Calu3 (cell line): Measurements from ENCODE around the gene POLR1H. TPM values are rescaled to one million over a fixed set of nuclear protein-coding genes. Genes with fewer than 3 reads are reported as not detected.

ENCODE experiments used
- BruUV-seq: library from RNA; stranded (reverse); fragments of 400-500 nt; replicated peaks from 2 replicates; lab custom pipeline; 2021; lab: Mats Ljungman, UMichigan
- CTCF ChIA-PET: fragments of 300-600 bp; sonication (Branson Sonifier 250); formaldehyde crosslinking; loops from one replicate; lab custom pipeline; 2022; ENCODE audit warnings: antibody characterized with exemption; lab: Charles Lee
- DNase-seq: peaks from one replicate; pipeline ENCODE4 v3.0.0; 2022
- H3K27ac Mint-ChIP-seq: one replicate; pipeline ENCODE4 v1.8.0; 2022; ENCODE audit warnings: mixed read lengths; ENCODE audit not compliant: unreplicated experiment
- H3K27me3 Mint-ChIP-seq: one replicate; pipeline ENCODE4 v1.8.0; 2022; ENCODE audit warnings: mixed read lengths; ENCODE audit not compliant: unreplicated experiment
- H3K36me3 Mint-ChIP-seq: one replicate; pipeline ENCODE4 v1.8.0; 2022; ENCODE audit warnings: mild to moderate bottlenecking, moderate library complexity, mixed read lengths; ENCODE audit not compliant: insufficient read depth, unreplicated experiment
- H3K4me1 Mint-ChIP-seq: one replicate; pipeline ENCODE4 v1.8.0; 2022; ENCODE audit warnings: mild to moderate bottlenecking, low read depth, mixed read lengths; ENCODE audit not compliant: unreplicated experiment
- H3K4me3 Mint-ChIP-seq: one replicate; pipeline ENCODE4 v1.8.0; 2022; ENCODE audit warnings: mild to moderate bottlenecking, low read depth, moderate library complexity, mixed read lengths; ENCODE audit not compliant: unreplicated experiment
- H3K9me3 Mint-ChIP-seq: one replicate; pipeline ENCODE4 v1.8.0; 2022; ENCODE audit warnings: low read depth, mixed read lengths; ENCODE audit not compliant: unreplicated experiment
- CTCF ChIP-seq: fragments of 200-600 bp; IDR thresholded peaks from one replicate; pipeline ENCODE4 v1.8.0; 2022; ENCODE audit warnings: antibody characterized with exemption; ENCODE audit not compliant: unreplicated experiment
- intact Hi-C: fragments of 100-400 bp; cut with micrococcal nuclease; formaldehyde crosslinking; loops from one replicate; pipeline ENCODE4 v1.10.0; 2022; ENCODE audit not compliant: unreplicated experiment
- total RNA-seq: library from RNA; stranded (reverse); gene quantifications from 2 replicates; pipeline ENCODE4 v1.2.3, GENCODE V29; 2022

The POLR1H gene
- total RNA-seq, 1 experiment from 2014 or later, result 25.2 TPM

GRCh38 chr6:30035784-30036183 lies 25.3 kb upstream of the POLR1H start:
- CTCF ChIA-PET, result no interaction called here
- H3K4me3 Mint-ChIP-seq, result no peak overlapping the region
- no peaks in the 10 kb centered on the region for H3K9me3 Mint-ChIP-seq
- H3K4me1 Mint-ChIP-seq, result no peaks in the 10 kb centered on the region
- TF ChIP-seq CTCF, result no peak
- H3K27ac Mint-ChIP-seq, result no peak overlapping the region
- intact Hi-C loops, result loop anchor here (5.0 kb wide), 1 partner anchor 137 kb away; no protein-coding TSS in a partner anchor
- DNase-seq, result no peak
- H3K27me3 Mint-ChIP-seq, result no peaks in the 10 kb centered on the region
- H3K36me3 Mint-ChIP-seq, result no peaks in the 10 kb centered on the region
- no TSS peak for BruUV-seq

DNA sequence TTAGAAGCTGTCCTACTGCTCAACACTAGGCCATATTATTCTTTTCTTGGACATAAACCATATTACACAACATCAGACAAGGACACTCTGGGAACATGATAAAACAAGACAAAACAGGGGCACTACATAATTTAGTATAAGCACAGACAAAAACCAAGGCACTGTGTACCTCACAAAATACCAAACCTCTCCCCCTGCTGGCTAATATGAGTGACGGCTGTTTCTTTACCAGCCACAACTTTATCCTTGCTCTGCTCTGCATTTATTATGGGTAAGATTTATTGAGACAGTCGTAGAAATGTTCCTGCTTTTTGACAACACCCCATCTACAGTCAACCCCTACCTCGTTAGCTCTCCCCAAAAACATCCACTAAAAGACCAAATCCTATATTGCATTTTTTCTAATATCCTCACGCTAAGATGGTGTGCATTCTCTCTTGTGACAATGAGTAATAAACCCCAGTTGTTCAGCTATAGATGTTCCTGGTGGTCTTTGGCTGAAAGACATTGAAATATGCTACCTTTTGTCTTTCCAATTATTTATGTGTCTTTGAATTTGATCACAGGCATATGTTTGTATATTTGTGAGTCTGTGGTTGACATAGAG lies 23.8 kb upstream of the POLR1H start:
- intact Hi-C loops, result loop anchor here (5.0 kb wide), 1 partner anchor 135 kb away; no protein-coding TSS in a partner anchor
- no peaks in the 10 kb centered on the region for H3K4me1 Mint-ChIP-seq
- H3K27ac Mint-ChIP-seq, result no peak overlapping the region
- no peaks in the 10 kb centered on the region for H3K36me3 Mint-ChIP-seq
- no TSS peak for BruUV-seq
- TF ChIP-seq CTCF, result peak; percentile 81
- DNase-seq, result no peak
- H3K27me3 Mint-ChIP-seq, result no peaks in the 10 kb centered on the region
- no peak overlapping the region for H3K4me3 Mint-ChIP-seq
- CTCF ChIA-PET, result interaction anchor here (1.0 kb wide), 1 partner anchor 189 kb away, joined by 3 read pairs; no protein-coding TSS in a partner anchor
- no peaks in the 10 kb centered on the region for H3K9me3 Mint-ChIP-seq

DNA sequence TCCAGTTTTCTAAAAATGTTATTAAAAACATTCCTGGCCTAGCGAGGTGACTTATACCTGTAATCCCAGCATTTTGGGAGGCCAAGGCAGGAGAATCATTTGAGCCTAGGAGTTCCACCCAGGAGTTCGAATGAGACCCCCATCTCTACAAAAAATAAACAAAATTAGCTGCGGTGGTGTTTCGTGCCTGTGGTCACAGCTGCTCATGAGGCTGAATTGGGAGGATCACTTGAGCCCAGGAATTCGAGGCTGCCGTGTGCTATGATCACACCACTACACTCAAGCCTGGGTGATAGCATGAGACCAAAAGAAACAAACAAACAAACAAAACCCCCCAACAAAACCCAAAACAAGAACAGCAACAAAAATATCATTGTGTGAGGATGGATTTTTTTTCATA lies 19.8 kb upstream of the POLR1H start:
- H3K27me3 Mint-ChIP-seq, result no peaks in the 10 kb centered on the region
- CTCF ChIA-PET, result no interaction called here
- H3K36me3 Mint-ChIP-seq, result no peaks in the 10 kb centered on the region
- no peaks in the 10 kb centered on the region for H3K9me3 Mint-ChIP-seq
- H3K4me1 Mint-ChIP-seq, result peaks cover 30% of the 10 kb centered on the region
- no TSS peak for BruUV-seq
- no peak overlapping the region for H3K27ac Mint-ChIP-seq
- intact Hi-C loops, result no loop called here
- DNase-seq, result no peak
- no peak for TF ChIP-seq CTCF
- H3K4me3 Mint-ChIP-seq, result no peak overlapping the region

DNA sequence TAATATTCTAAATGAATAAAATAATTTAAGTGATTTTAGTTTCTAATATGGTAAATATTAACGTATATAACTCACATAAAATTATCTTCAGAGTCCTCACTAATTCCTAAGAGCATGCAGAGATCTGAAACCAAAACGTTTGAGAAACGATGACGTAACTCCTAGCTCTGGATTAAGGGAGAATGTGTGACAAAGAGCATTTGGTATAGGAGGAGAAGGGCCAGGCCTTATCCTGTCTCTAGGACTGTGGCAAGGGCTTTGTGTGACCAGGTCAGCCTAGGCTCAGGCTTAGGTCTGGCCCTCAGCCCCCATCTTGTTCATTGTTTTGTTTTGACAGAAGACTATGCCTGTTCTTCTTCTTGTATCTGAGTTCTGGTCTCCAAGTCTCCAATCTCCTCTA lies 19.2 kb upstream of the POLR1H start:
- CTCF ChIA-PET, result no interaction called here

More for the DNA sequence above, 19.2 kb upstream of the POLR1H start:
- intact Hi-C loops, result no loop called here
- BruUV-seq, result no TSS peak
- no peak for TF ChIP-seq CTCF
- H3K36me3 Mint-ChIP-seq, result no peaks in the 10 kb centered on the region
- H3K27me3 Mint-ChIP-seq, result no peaks in the 10 kb centered on the region
- no peak overlapping the region for H3K27ac Mint-ChIP-seq
- no peaks in the 10 kb centered on the region for H3K9me3 Mint-ChIP-seq
- DNase-seq, result no peak
- peaks cover 30% of the 10 kb centered on the region for H3K4me1 Mint-ChIP-seq
- no peak overlapping the region for H3K4me3 Mint-ChIP-seq
